Neuronal stem cell (in vitro differentiated cells): Measurements from ENCODE around the gene SLC38A8.

ENCODE experiments used
- DNase-seq: peaks from one replicate; pipeline ENCODE4 v3.0.0-alpha.2; 2013; ENCODE audit warnings: low spot score
- H2AFZ ChIP-seq: one replicate; pipeline ENCODE4 v1.6.1; 2013; ENCODE audit warnings: mild to moderate bottlenecking, low read length, inconsistent platforms
- H2AK5ac ChIP-seq: 2 replicates; pipeline ENCODE4 v1.6.1; 2013; ENCODE audit warnings: low read depth, mild to moderate bottlenecking, inconsistent platforms, low read length, moderate library complexity, mixed read lengths
- H2BK120ac ChIP-seq: 2 replicates; pipeline ENCODE4 v1.6.1; 2013; ENCODE audit warnings: low read depth, mild to moderate bottlenecking, inconsistent platforms, low read length, moderate library complexity, mixed read lengths
- H2BK12ac ChIP-seq: one replicate; pipeline ENCODE4 v1.6.1; 2013; ENCODE audit warnings: low read length, inconsistent platforms
- H2BK15ac ChIP-seq: 2 replicates; pipeline ENCODE4 v1.6.1; 2013; ENCODE audit warnings: mild to moderate bottlenecking, low read length, inconsistent platforms, mixed read lengths
- H2BK5ac ChIP-seq: one replicate; pipeline ENCODE4 v1.6.1; 2013; ENCODE audit warnings: inconsistent platforms, mild to moderate bottlenecking, low read length, moderate library complexity
- H3K14ac ChIP-seq: one replicate; pipeline ENCODE4 v1.6.1; 2013; ENCODE audit warnings: low read length, inconsistent platforms
- H3K18ac ChIP-seq: 2 replicates; pipeline ENCODE4 v1.6.1; 2013; ENCODE audit warnings: low read length, inconsistent platforms
- H3K23ac ChIP-seq: 2 replicates; pipeline ENCODE4 v1.6.1; 2013; ENCODE audit warnings: low read depth, mild to moderate bottlenecking, mixed read lengths, low read length, inconsistent platforms; ENCODE audit not compliant: poor library complexity
- H3K27ac ChIP-seq: replicated peaks from 3 replicates; pipeline ENCODE4 v1.5.1; 2013; ENCODE audit warnings: low read length, inconsistent platforms
- H3K27me3 ChIP-seq, 3 experiments: 2 replicates each; pipeline ENCODE4 v1.6.1; 2013; ENCODE audit warnings: low read length in 3 of 3, mild to moderate bottlenecking in 2 of 3, inconsistent platforms in 1 of 3, low read depth in 1 of 3, mixed read lengths in 1 of 3, moderate library complexity in 1 of 3; ENCODE audit not compliant: control insufficient read depth in 3 of 3, insufficient read depth in 3 of 3
- H3K36me3 ChIP-seq, 2 donors: replicated peaks in 1 of 2; 2 replicates each; pipeline ENCODE4 v1.6.1; 2013; ENCODE audit warnings: low read length in 2 of 2; ENCODE audit not compliant: control insufficient read depth in 2 of 2, insufficient read depth in 2 of 2
- H3K4ac ChIP-seq: 2 replicates; pipeline ENCODE4 v1.6.1; 2013; ENCODE audit warnings: inconsistent platforms, mild to moderate bottlenecking, low read length, moderate library complexity
- H3K4me1 ChIP-seq, 2 donors: 1 replicate in 1 of 2; 2 replicates in 1 of 2; pipeline ENCODE4 v1.6.1; 2013; ENCODE audit warnings: low read length in 2 of 2, low read depth in 1 of 2; ENCODE audit not compliant: control insufficient read depth in 2 of 2, insufficient read depth in 1 of 2
- H3K4me2 ChIP-seq: one replicate; pipeline ENCODE4 v1.6.1; 2013; ENCODE audit warnings: mild to moderate bottlenecking, low read length, inconsistent platforms; ENCODE audit not compliant: insufficient read depth, poor library complexity, severe bottlenecking
- H3K4me3 ChIP-seq, 2 donors: 2 replicates each; pipeline ENCODE4 v1.5.1; 2013; ENCODE audit warnings: low read length in 2 of 2, mild to moderate bottlenecking in 2 of 2, inconsistent platforms in 1 of 2, moderate library complexity in 1 of 2
- H3K79me1 ChIP-seq: one replicate; pipeline ENCODE4 v1.6.1; 2013; ENCODE audit warnings: low read depth, mild to moderate bottlenecking, inconsistent platforms, low read length, moderate library complexity
- H3K9ac ChIP-seq: one replicate; pipeline ENCODE4 v1.6.1; 2013; ENCODE audit warnings: mild to moderate bottlenecking, low read depth, low read length, inconsistent platforms; ENCODE audit not compliant: poor library complexity
- H3K9me3 ChIP-seq, 2 donors: replicated peaks in 1 of 2; 2 replicates each; pipeline versions ENCODE3 to v1.6.1; 2013; ENCODE audit warnings: low read length in 2 of 2, mild to moderate bottlenecking in 2 of 2, inconsistent platforms in 1 of 2, low read depth in 1 of 2, mixed read lengths in 1 of 2, moderate library complexity in 1 of 2; ENCODE audit not compliant: control insufficient read depth in 2 of 2, insufficient read depth in 1 of 2
- H4K8ac ChIP-seq: one replicate; pipeline ENCODE4 v1.6.1; 2013; ENCODE audit warnings: low read depth, mild to moderate bottlenecking, inconsistent platforms, low read length, moderate library complexity
- H4K91ac ChIP-seq: one replicate; pipeline ENCODE4 v1.6.1; 2013; ENCODE audit warnings: low read length, low read depth, mild to moderate bottlenecking, inconsistent platforms; ENCODE audit not compliant: poor library complexity
- WGBS, 2 donors: extraction: QIAGEN DNeasy Blood & Tissue Kit; methylation state at CpG; one replicate each; pipeline ENCODE4 v1.1.7; 2013; ENCODE audit warnings: missing lambda C conversion rate in 2 of 2, mixed read lengths in 1 of 2; ENCODE audit not compliant: insufficient read length in 2 of 2, insufficient replicate concordance in 1 of 2; ENCODE audit errors: extremely low coverage in 2 of 2; 5-methylcytosine and 5-hydroxymethylcytosine counted together

SLC38A8 gene

GRCh38 chr16:84049403-84050060, 6.9 kb upstream of the SLC38A8 start:
- no CpG with 5 or more reads among the region's 13 CpGs for WGBS, 2 donors
- Histone ChIP-seq H2BK12ac (no peak overlapping the region), H3K4ac (no peak overlapping the region), H3K18ac (peak overlapping the region; percentile 65), H3K9me3 (peaks cover 0 to 2% of the 10 kb centered on the region in 2 donors), H3K27me3 (no peaks in the 10 kb centered on the region), H4K91ac (no peak overlapping the region), H4K8ac (no peak overlapping the region), H2BK5ac (peak overlapping the region; percentile 60), H3K9ac (no peak overlapping the region), H2AFZ (no peak overlapping the region), H3K23ac (no peak overlapping the region), H3K4me2 (no peak overlapping the region), H3K36me3 (peaks cover 13 to 41% of the 10 kb centered on the region in 2 donors), H2AK5ac (peak overlapping the region; percentile 43), H3K14ac (no peak overlapping the region), H3K4me1 (peaks cover 7 to 12% of the 10 kb centered on the region in 2 donors), H3K27ac (no peak overlapping the region), H3K79me1 (peaks cover 2% of the 10 kb centered on the region), H2BK120ac (no peak overlapping the region), H2BK15ac (peak overlapping the region; percentile 16), H3K4me3 (no peak overlapping the region)
- DNase-seq: no peak

GRCh38 chr16:84048871-84049270, 6.3 kb upstream of the SLC38A8 start:
- no peak for DNase-seq
- Histone ChIP-seq H3K4me2 (no peak overlapping the region), H3K18ac (peak overlapping the region; percentile 53), H2BK15ac (peak overlapping the region; percentile 16), H4K8ac (no peak overlapping the region), H3K36me3 (peaks cover 8 to 34% of the 10 kb centered on the region in 2 donors), H3K27me3 (no peaks in the 10 kb centered on the region), H3K9me3 (peaks cover 0 to 2% of the 10 kb centered on the region in 2 donors), H3K14ac (peak overlapping the region; percentile 17), H3K27ac (no peak overlapping the region), H2BK12ac (peak overlapping the region; percentile 8), H2BK120ac (no peak overlapping the region), H2AK5ac (peak overlapping the region; percentile 43), H3K79me1 (peaks cover 2% of the 10 kb centered on the region), H4K91ac (peak overlapping the region; percentile 24), H3K4me3 (no peak overlapping the region), H3K23ac (peak overlapping the region; percentile 49), H3K9ac (no peak overlapping the region), H3K4me1 (peaks cover 12 to 18% of the 10 kb centered on the region in 2 donors), H2AFZ (no peak overlapping the region), H3K4ac (no peak overlapping the region), H2BK5ac (no peak overlapping the region)
- WGBS, 2 donors: no CpG with 5 or more reads among the region's 13 CpGs

- H3K4ac ChIP-seq: no peak overlapping the region
- peaks cover 6 to 28% of the 10 kb centered on the region in 2 donors for H3K36me3 ChIP-seq
- H4K91ac ChIP-seq: no peak overlapping the region
- peaks cover 0 to under 1% of the 10 kb centered on the region in 2 donors for H3K9me3 ChIP-seq
- peaks cover under 1% of the 10 kb centered on the region for H3K79me1 ChIP-seq
- no peak overlapping the region for H2BK15ac ChIP-seq
- H3K27me3 ChIP-seq: no peaks in the 10 kb centered on the region
- no peak for DNase-seq
- no peak overlapping the region for H3K9ac ChIP-seq
- no peak overlapping the region for H2BK12ac ChIP-seq
- WGBS, 2 donors: no CpG with 5 or more reads among the region's 7 CpGs
- no peak overlapping the region for H3K4me2 ChIP-seq
- no peak overlapping the region for H3K14ac ChIP-seq
- H3K18ac ChIP-seq: no peak overlapping the region
- H2BK120ac ChIP-seq: no peak overlapping the region
- H2AFZ ChIP-seq: no peak overlapping the region
- H4K8ac ChIP-seq: no peak overlapping the region
- no peak overlapping the region for H3K23ac ChIP-seq
- H2BK5ac ChIP-seq: no peak overlapping the region
- no peak overlapping the region for H2AK5ac ChIP-seq
- H3K4me3 ChIP-seq: no peak overlapping the region
- H3K27ac ChIP-seq: no peak overlapping the region
- H3K4me1 ChIP-seq: peaks cover 18 to 24% of the 10 kb centered on the region in 2 donors
Measured at GRCh38 chr16:84048270-84048669, 5.7 kb upstream of the SLC38A8 start.

- Histone ChIP-seq H3K9me3 (no peaks in the 10 kb centered on the region), H2BK5ac (no peak overlapping the region), H3K9ac (no peak overlapping the region), H3K4ac (no peak overlapping the region), H4K8ac (no peak overlapping the region), H3K4me3 (no peak overlapping the region), H2AFZ (no peak overlapping the region), H3K14ac (no peak overlapping the region), H3K18ac (peak overlapping the region; percentile 46), H2BK15ac (no peak overlapping the region), H3K4me2 (no peak overlapping the region), H3K27me3 (no peaks in the 10 kb centered on the region), H3K23ac (no peak overlapping the region), H3K79me1 (no peaks in the 10 kb centered on the region), H3K27ac (no peak overlapping the region), H2BK120ac (no peak overlapping the region), H3K36me3 (peaks cover 3 to 21% of the 10 kb centered on the region in 2 donors), H2BK12ac (no peak overlapping the region), H4K91ac (no peak overlapping the region), H3K4me1 (peaks cover 24 to 29% of the 10 kb centered on the region in 2 donors), H2AK5ac (no peak overlapping the region)
- no peak for DNase-seq
- WGBS, 2 donors: no CpG with 5 or more reads among the region's 6 CpGs
Measured at GRCh38 chr16:84047626-84048025, 5.0 kb upstream of the SLC38A8 start.
